Tibial nerve (tissue), 4 donors: ENCODE data around the gene HS6ST1. TPM values are rescaled to one million over a fixed set of nuclear protein-coding genes. Genes with fewer than 3 reads are reported as not detected.

Source experiments
- DNase-seq, 2 donors: peaks; one replicate each; pipeline ENCODE4 v3.0.0-alpha.2; 2019; ENCODE audit warnings: low spot score in 2 of 2
- H3K27ac ChIP-seq, 4 donors: fragments of 200-600 bp; sonication (generic) in 3 of 4; one replicate each; pipeline ENCODE4 v1.5.1; 2017 to 2019; ENCODE audit warnings: mild to moderate bottlenecking in 1 of 4
- H3K27me3 ChIP-seq, 2 donors: fragments of 200-600 bp; sonication (generic) in 1 of 2; one replicate each; pipeline versions ENCODE4 v1.5.1 to v1.6.0; 2017 to 2019
- H3K36me3 ChIP-seq, 3 donors: fragments of 200-600 bp; sonication (generic); one replicate each; pipeline ENCODE4 v1.5.1; 2018 to 2019
- H3K4me1 ChIP-seq, 4 donors: fragments of 200-600 bp; sonication (generic) in 3 of 4; one replicate each; pipeline ENCODE4 v1.5.1; 2017 to 2019
- H3K4me3 ChIP-seq, 4 donors: fragments of 200-600 bp; sonication (generic) in 3 of 4; one replicate each; pipeline ENCODE4 v1.5.1; 2017 to 2019; ENCODE audit warnings: mild to moderate bottlenecking in 1 of 4, moderate library complexity in 1 of 4
- H3K9me3 ChIP-seq, 4 donors: fragments of 200-600 bp; sonication (generic) in 3 of 4; one replicate each; pipeline ENCODE4 v1.5.1; 2017 to 2019
- CTCF ChIP-seq, 5 experiments: fragments of 200-600 bp in 3 of 5; fragments of 450-650 bp in 2 of 5; sonication (generic) in 3 of 5; IDR thresholded peaks; one replicate each; pipeline ENCODE4 v1.5.1; 2016 to 2019; ENCODE audit warnings: antibody characterized with exemption in 5 of 5, mild to moderate bottlenecking in 3 of 5, moderate library complexity in 2 of 5
- EP300 ChIP-seq, 2 donors: sonication (generic); formaldehyde crosslinking; IDR thresholded peaks; one replicate each; pipeline ENCODE4 v1.6.1; 2017; ENCODE audit warnings: antibody characterized with exemption in 2 of 2, mild to moderate bottlenecking in 1 of 2
- POLR2A ChIP-seq, 2 donors: fragments of 450-650 bp; IDR thresholded peaks; one replicate each; pipeline ENCODE4 v1.6.1; 2017; ENCODE audit warnings: antibody characterized with exemption in 2 of 2, mild to moderate bottlenecking in 2 of 2, moderate library complexity in 2 of 2
- whole genome bisulfite sequencing, 2 donors: methylation state at CpG; one replicate each; pipeline ENCODE4 v1.1.5; 2018; 5-methylcytosine and 5-hydroxymethylcytosine counted together
- total RNA-seq, 4 donors: library from RNA; depleted of rRNA; stranded (reverse); fragments of >200 nt; gene quantifications; one replicate each; pipeline ENCODE4 v1.1.0, GENCODE V29; 2016

The HS6ST1 gene
- total RNA-seq, 4 donors from 2014 or later = 21.6 to 51.6 (median 39.3) TPM

GRCh38 chr2:128291161-128291843, 27.4 kb downstream of the HS6ST1 start:
- DNase-seq = no peak
- Histone ChIP-seq H3K4me3 (no peak overlapping the region), H3K4me1 (peaks cover 0 to 49% (median 20%) of the 10 kb centered on the region in 4 donors), H3K27me3 (no peaks in the 10 kb centered on the region), H3K27ac (peak overlapping the region in 2 of 4 donors; percentile 55 to 71), H3K36me3 (peaks cover 0 to 14% (median 0%) of the 10 kb centered on the region in 3 donors), H3K9me3 (no peaks in the 10 kb centered on the region)
- WGBS, 2 donors = 90 to 92% methylated on average over 12 to 13 of the region's 13 CpGs
- TF ChIP-seq POLR2A (IDR thresholded peaks at IDR 0.05) (no peak), CTCF (IDR thresholded peaks at IDR 0.05) (no peak), EP300 (IDR thresholded peaks at IDR 0.05) (no peak)

- peaks cover 0 to 58% (median 22%) of the 10 kb centered on the region in 4 donors for H3K4me1 ChIP-seq
- no peak overlapping the region for H3K27ac ChIP-seq
- H3K27me3 ChIP-seq = no peaks in the 10 kb centered on the region
- no peak for TF ChIP-seq CTCF (IDR thresholded peaks at IDR 0.05)
- no peak for TF ChIP-seq POLR2A (IDR thresholded peaks at IDR 0.05)
- no peak for TF ChIP-seq EP300 (IDR thresholded peaks at IDR 0.05)
- H3K4me3 ChIP-seq = no peak overlapping the region
- 89 to 97% methylated on average over 3 of the region's 3 CpGs for WGBS, 2 donors
- DNase-seq = no peak
- peaks cover 0 to 20% (median 0%) of the 10 kb centered on the region in 3 donors for H3K36me3 ChIP-seq
- H3K9me3 ChIP-seq = no peaks in the 10 kb centered on the region
Measured at GRCh38 chr2:128290356-128290755, 28.3 kb downstream of the HS6ST1 start.

- H3K4me1 ChIP-seq = peaks cover 0 to 58% (median 22%) of the 10 kb centered on the region in 4 donors
- TF ChIP-seq POLR2A (IDR thresholded peaks at IDR 0.05) (no peak), CTCF (IDR thresholded peaks at IDR 0.05) (no peak)
- no peak for DNase-seq
- H3K36me3 ChIP-seq = peaks cover 0 to 20% (median 0%) of the 10 kb centered on the region in 3 donors
- H3K4me3 ChIP-seq = no peak overlapping the region
- WGBS, 2 donors = 80 to 82% methylated on average over 10 of the region's 10 CpGs
- H3K27ac ChIP-seq = no peak overlapping the region
- no peaks in the 10 kb centered on the region for H3K27me3 ChIP-seq
- no peaks in the 10 kb centered on the region for H3K9me3 ChIP-seq
Measured at GRCh38 chr2:128289439-128289838, 29.2 kb downstream of the HS6ST1 start.

GRCh38 chr2:128288781-128289180, 29.9 kb downstream of the HS6ST1 start:
- Histone ChIP-seq H3K27me3 (no peaks in the 10 kb centered on the region), H3K36me3 (peaks cover 0 to 20% (median 0%) of the 10 kb centered on the region in 3 donors), H3K4me3 (no peak overlapping the region), H3K4me1 (peaks cover 0 to 59% (median 22%) of the 10 kb centered on the region in 4 donors), H3K27ac (no peak overlapping the region), H3K9me3 (no peaks in the 10 kb centered on the region)
- DNase-seq = no peak
- TF ChIP-seq POLR2A (IDR thresholded peaks at IDR 0.05) = no peak
- no peak for TF ChIP-seq EP300 (IDR thresholded peaks at IDR 0.05)
- no peak for TF ChIP-seq CTCF (IDR thresholded peaks at IDR 0.05)
- 79 to 90% methylated on average over 9 of the region's 9 CpGs for WGBS, 2 donors
